ENCODE measurements around the gene MAFG.

Gene MAFG

GRCh38 chr17:81928544-81929252 is 1.2 kb upstream of the MAFG start:
- peak overlapping the region; percentile 70 for H3K4me3 ChIP-seq (ENCODE audit: low read length, poor library complexity, severe bottlenecking)
- TF ChIP-seq CTCF (conservative IDR thresholded peaks at IDR 0.05; ENCODE audit: low read length) (no peak), EZH2phosphoT487 (IDR thresholded peaks at IDR 0.05; ENCODE audit: borderline replicate concordance) (no peak)
- H3K4me1 ChIP-seq (ENCODE audit: insufficient read depth, low read length, poor library complexity, severe bottlenecking), result peaks cover 22% of the 10 kb centered on the region
- no peak overlapping the region for H2AFZ ChIP-seq (ENCODE audit: low read length)
- peak overlapping the region; percentile 10 for H3K9ac ChIP-seq (ENCODE audit: low read depth, low read length, poor library complexity, severe bottlenecking)
- H3K4me2 ChIP-seq (ENCODE audit: low read depth, low read length, poor library complexity, severe bottlenecking), result peak overlapping the region; percentile 62
- H3K9me3 ChIP-seq (ENCODE audit: insufficient read depth, low read depth, low read length), result no peaks in the 10 kb centered on the region
- no peaks in the 10 kb centered on the region for H3F3A ChIP-seq (ENCODE audit: low read depth)
- no peaks in the 10 kb centered on the region for H3K27me3 ChIP-seq (ENCODE audit: insufficient read depth, low read length, poor library complexity, severe bottlenecking)
- H3K9me2 ChIP-seq (replicated peaks; ENCODE audit: low read depth, low read length), result no peaks in the 10 kb centered on the region
- H3K36me3 ChIP-seq (ENCODE audit: insufficient read depth, low read length), result no peaks in the 10 kb centered on the region
- peaks cover 14% of the 10 kb centered on the region for H4K20me1 ChIP-seq (ENCODE audit: insufficient read depth, low read length, poor library complexity, severe bottlenecking)
- H3K79me2 ChIP-seq (ENCODE audit: insufficient read depth, low read length), result peaks cover 33% of the 10 kb centered on the region

GRCh38 chr17:81927152-81927652 is 333 bp downstream of the MAFG start:
- Histone ChIP-seq H3K9me3 (ENCODE audit: insufficient read depth, low read depth, low read length) (no peaks in the 10 kb centered on the region), H4K20me1 (ENCODE audit: insufficient read depth, low read length, poor library complexity, severe bottlenecking) (peaks cover 14% of the 10 kb centered on the region), H3K79me2 (ENCODE audit: insufficient read depth, low read length) (peaks cover 42% of the 10 kb centered on the region), H3K4me2 (ENCODE audit: low read depth, low read length, poor library complexity, severe bottlenecking) (peak overlapping the region; percentile 90), H3F3A (ENCODE audit: low read depth) (no peaks in the 10 kb centered on the region), H3K4me1 (ENCODE audit: insufficient read depth, low read length, poor library complexity, severe bottlenecking) (peaks cover 22% of the 10 kb centered on the region), H3K4me3 (ENCODE audit: low read length, poor library complexity, severe bottlenecking) (peak overlapping the region; percentile 93), H2AFZ (ENCODE audit: low read length) (peak overlapping the region; percentile 51; the same call in 1 of the 2 replicates), H3K27me3 (ENCODE audit: insufficient read depth, low read length, poor library complexity, severe bottlenecking) (no peaks in the 10 kb centered on the region), H3K9ac (ENCODE audit: low read depth, low read length, poor library complexity, severe bottlenecking) (peak overlapping the region; percentile 82), H3K9me2 (replicated peaks; ENCODE audit: low read depth, low read length) (no peaks in the 10 kb centered on the region), H3K36me3 (ENCODE audit: insufficient read depth, low read length) (no peaks in the 10 kb centered on the region)
- TF ChIP-seq CTCF (conservative IDR thresholded peaks at IDR 0.05; ENCODE audit: low read length) (no peak), EZH2phosphoT487 (IDR thresholded peaks at IDR 0.05; ENCODE audit: borderline replicate concordance) (no peak)

- Histone ChIP-seq H3K27me3 (ENCODE audit: insufficient read depth, low read length, poor library complexity, severe bottlenecking) (no peaks in the 10 kb centered on the region), H3K9ac (ENCODE audit: low read depth, low read length, poor library complexity, severe bottlenecking) (peak overlapping the region; percentile 82), H4K20me1 (ENCODE audit: insufficient read depth, low read length, poor library complexity, severe bottlenecking) (peaks cover 14% of the 10 kb centered on the region), H3K4me1 (ENCODE audit: insufficient read depth, low read length, poor library complexity, severe bottlenecking) (peaks cover 22% of the 10 kb centered on the region), H3K9me3 (ENCODE audit: insufficient read depth, low read depth, low read length) (no peaks in the 10 kb centered on the region), H3K9me2 (replicated peaks; ENCODE audit: low read depth, low read length) (no peaks in the 10 kb centered on the region), H3K36me3 (ENCODE audit: insufficient read depth, low read length) (no peaks in the 10 kb centered on the region), H3K4me2 (ENCODE audit: low read depth, low read length, poor library complexity, severe bottlenecking) (peak overlapping the region; percentile 90), H3K79me2 (ENCODE audit: insufficient read depth, low read length) (peaks cover 42% of the 10 kb centered on the region), H3F3A (ENCODE audit: low read depth) (no peaks in the 10 kb centered on the region), H2AFZ (ENCODE audit: low read length) (peak overlapping the region; percentile 51), H3K4me3 (ENCODE audit: low read length, poor library complexity, severe bottlenecking) (peak overlapping the region; percentile 93)
- TF ChIP-seq CTCF (conservative IDR thresholded peaks at IDR 0.05; ENCODE audit: low read length), result no peak
- no peak for TF ChIP-seq EZH2phosphoT487 (IDR thresholded peaks at IDR 0.05; ENCODE audit: borderline replicate concordance)
Measured at GRCh38 chr17:81926451-81927151, 934 bp downstream of the MAFG start.
